CD14-positive monocyte (primary cell): ENCODE results near the gene PRKAR1B. TPM values are rescaled to one million over a fixed set of nuclear protein-coding genes. Genes with fewer than 3 reads are reported as not detected.

Source experiments
- DNase-seq, 3 donors: peaks; one replicate each; pipeline ENCODE4 v3.0.0-alpha.2; 2011 to 2022
- H2AFZ ChIP-seq: 2 replicates; pipeline ENCODE4 v1.6.0; 2012; ENCODE audit warnings: mild to moderate bottlenecking, low read depth, low read length, inconsistent platforms; ENCODE audit not compliant: insufficient read depth, poor library complexity, severe bottlenecking
- H3K27ac ChIP-seq, 2 donors: 1 replicate in 1 of 2; 2 replicates in 1 of 2; pipeline ENCODE4 v1.5.1; 2012 to 2013; ENCODE audit warnings: low read length in 2 of 2, control low read depth in 1 of 2, inconsistent platforms in 1 of 2, low read depth in 1 of 2, mild to moderate bottlenecking in 1 of 2
- H3K27me3 ChIP-seq, 2 donors: one replicate each; pipeline versions ENCODE4 v1.6.0 to v1.6.1; 2011 to 2013; ENCODE audit warnings: low read length in 2 of 2; ENCODE audit not compliant: control insufficient read depth in 2 of 2, insufficient read depth in 2 of 2
- H3K36me3 ChIP-seq, 2 donors: replicated peaks in 1 of 2; 1 replicate in 1 of 2; 2 replicates in 1 of 2; pipeline versions ENCODE4 v1.5.1 to v1.6.1; 2012 to 2013; ENCODE audit warnings: low read length in 2 of 2, control low read depth in 1 of 2, inconsistent platforms in 1 of 2, mild to moderate bottlenecking in 1 of 2; ENCODE audit not compliant: insufficient read depth in 2 of 2, control insufficient read depth in 1 of 2
- H3K4me1 ChIP-seq, 2 donors: 1 replicate in 1 of 2; 2 replicates in 1 of 2; pipeline versions ENCODE4 v1.5.1 to v1.6.1; 2012 to 2013; ENCODE audit warnings: low read length in 2 of 2, control low read depth in 1 of 2, inconsistent platforms in 1 of 2, mild to moderate bottlenecking in 1 of 2, moderate library complexity in 1 of 2; ENCODE audit not compliant: insufficient read depth in 2 of 2, control insufficient read depth in 1 of 2
- H3K4me2 ChIP-seq: replicated peaks from 2 replicates; pipeline ENCODE3; 2012; ENCODE audit warnings: low read length, moderate library complexity, mild to moderate bottlenecking; ENCODE audit not compliant: poor library complexity, severe bottlenecking; ENCODE audit errors: extremely low read depth
- H3K4me3 ChIP-seq, 3 experiments: fragments of 200-600 bp in 1 of 3; sonication (generic) in 1 of 3; replicated peaks in 1 of 3; 1 replicate in 2 of 3; 2 replicates in 1 of 3; pipeline ENCODE4 v1.5.1; 2011 to 2013; ENCODE audit warnings: low read length in 3 of 3, mild to moderate bottlenecking in 3 of 3, control low read depth in 2 of 3, low read depth in 2 of 3, inconsistent platforms in 1 of 3, moderate library complexity in 1 of 3
- H3K79me2 ChIP-seq: 2 replicates; pipeline ENCODE4 v1.6.0; 2012; ENCODE audit warnings: mild to moderate bottlenecking, control low read depth, inconsistent platforms, low read length, moderate library complexity; ENCODE audit not compliant: insufficient read depth
- H3K9ac ChIP-seq: 2 replicates; pipeline ENCODE4 v1.6.0; 2017; ENCODE audit warnings: low read length, mild to moderate bottlenecking; ENCODE audit not compliant: insufficient read depth, poor library complexity, severe bottlenecking
- H3K9me3 ChIP-seq, 2 donors: replicated peaks in 1 of 2; 1 replicate in 1 of 2; 2 replicates in 1 of 2; pipeline versions ENCODE4 v1.5.1 to v1.6.1; 2012 to 2013; ENCODE audit warnings: low read length in 2 of 2, control low read depth in 1 of 2; ENCODE audit not compliant: control insufficient read depth in 1 of 2, insufficient read depth in 1 of 2
- H4K20me1 ChIP-seq: 2 replicates; pipeline ENCODE4 v1.6.0; 2012; ENCODE audit warnings: mild to moderate bottlenecking, low read length, control low read depth, moderate library complexity; ENCODE audit not compliant: insufficient read depth
- H3K27ac Mint-ChIP-seq, 7 donors: one replicate each; pipeline ENCODE4 v1.8.0; 2020; ENCODE audit warnings: mild to moderate bottlenecking in 7 of 7, mixed read lengths in 7 of 7, moderate library complexity in 6 of 7, inconsistent platforms in 2 of 7
- H3K27me3 Mint-ChIP-seq, 3 donors: one replicate each; pipeline ENCODE4 v1.8.0; 2021 to 2022; ENCODE audit warnings: low read depth in 3 of 3, mild to moderate bottlenecking in 3 of 3, mixed read lengths in 3 of 3, moderate library complexity in 3 of 3, inconsistent platforms in 1 of 3
- H3K36me3 Mint-ChIP-seq, 2 donors: one replicate each; pipeline ENCODE4 v1.8.0; 2020; ENCODE audit warnings: mixed read lengths in 2 of 2, inconsistent platforms in 1 of 2, mild to moderate bottlenecking in 1 of 2
- H3K4me1 Mint-ChIP-seq: one replicate; pipeline ENCODE4 v1.8.0; 2020; ENCODE audit warnings: mild to moderate bottlenecking, mixed read lengths
- H3K4me3 Mint-ChIP-seq, 2 donors: one replicate each; pipeline ENCODE4 v1.8.0; 2020; ENCODE audit warnings: mild to moderate bottlenecking in 2 of 2, mixed read lengths in 2 of 2, moderate library complexity in 1 of 2
- H3K9me3 Mint-ChIP-seq, 7 donors: one replicate each; pipeline ENCODE4 v1.8.0; 2020 to 2022; ENCODE audit warnings: mixed read lengths in 7 of 7, mild to moderate bottlenecking in 6 of 7, moderate library complexity in 6 of 7, inconsistent platforms in 2 of 7
- WGBS: methylation state at CpG from one replicate; pipeline ENCODE4 v1.1.5; 2013; ENCODE audit warnings: missing lambda C conversion rate; ENCODE audit not compliant: insufficient coverage; 5-methylcytosine and 5-hydroxymethylcytosine counted together
- intact Hi-C, 2 donors: fragments of 100-400 bp; cut with micrococcal nuclease; formaldehyde crosslinking; loops; one replicate each; pipeline versions ENCODE4 v1.15.0 to v1.15.1; 2023
- polyA plus RNA-seq, 3 donors: library from polyadenylated mRNA; depleted of rRNA in 1 of 3; unstranded in 2 of 3; stranded (reverse) in 1 of 3; fragments of 300-500 nt in 2 of 3; fragments of >200 nt in 1 of 3; fragmentation: Illumina TruSeq in 2 of 3; gene quantifications; 1 replicate in 2 of 3; 2 replicates in 1 of 3; pipeline ENCODE4 v1.2.3, GENCODE V29; 2012 to 2021
- TF ChIP-seq, protein P1 (sequence below): fragments of 200-600 bp; IDR thresholded peaks from one replicate; pipeline ENCODE4 v1.8.0; 2022; ENCODE audit warnings: antibody characterized with exemption, mild to moderate bottlenecking

The PRKAR1B gene
- polyA plus RNA-seq, 3 donors: 0.94 to 2.1 (median 1.1) TPM

DNA sequence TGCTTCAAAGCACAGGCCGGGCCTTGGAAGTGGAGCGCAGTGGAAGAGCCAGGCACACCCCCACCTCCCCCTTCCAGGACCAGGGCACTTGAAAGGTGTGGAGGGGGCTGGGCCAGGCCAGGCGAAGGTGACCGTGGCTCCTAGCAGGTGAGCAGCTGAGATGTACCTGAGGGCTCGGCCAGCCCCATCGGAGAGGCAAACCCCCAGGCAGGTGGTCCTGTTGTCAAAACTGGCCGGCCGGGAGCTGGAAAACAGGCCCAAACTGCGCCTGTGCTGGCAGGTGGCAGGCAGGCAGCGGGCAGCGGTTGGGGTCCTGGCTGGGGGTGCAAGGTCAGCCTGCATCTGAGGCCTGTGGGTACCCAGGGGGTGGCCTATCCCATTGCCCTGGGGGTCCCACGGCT, 97.0 kb downstream of the PRKAR1B start:
- H2AFZ ChIP-seq: no peak overlapping the region
- no peak overlapping the region for H3K4me2 ChIP-seq
- H3K9me3 Mint-ChIP-seq: peaks cover 10 to 33% (median 17%) of the 10 kb centered on the region in 7 donors
- no peaks in the 10 kb centered on the region for H3K36me3 Mint-ChIP-seq
- no peaks in the 10 kb centered on the region for H3K79me2 ChIP-seq
- H3K36me3 ChIP-seq: no peaks in the 10 kb centered on the region
- no peak overlapping the region for H3K9ac ChIP-seq
- TF ChIP-seq, protein P1, sequence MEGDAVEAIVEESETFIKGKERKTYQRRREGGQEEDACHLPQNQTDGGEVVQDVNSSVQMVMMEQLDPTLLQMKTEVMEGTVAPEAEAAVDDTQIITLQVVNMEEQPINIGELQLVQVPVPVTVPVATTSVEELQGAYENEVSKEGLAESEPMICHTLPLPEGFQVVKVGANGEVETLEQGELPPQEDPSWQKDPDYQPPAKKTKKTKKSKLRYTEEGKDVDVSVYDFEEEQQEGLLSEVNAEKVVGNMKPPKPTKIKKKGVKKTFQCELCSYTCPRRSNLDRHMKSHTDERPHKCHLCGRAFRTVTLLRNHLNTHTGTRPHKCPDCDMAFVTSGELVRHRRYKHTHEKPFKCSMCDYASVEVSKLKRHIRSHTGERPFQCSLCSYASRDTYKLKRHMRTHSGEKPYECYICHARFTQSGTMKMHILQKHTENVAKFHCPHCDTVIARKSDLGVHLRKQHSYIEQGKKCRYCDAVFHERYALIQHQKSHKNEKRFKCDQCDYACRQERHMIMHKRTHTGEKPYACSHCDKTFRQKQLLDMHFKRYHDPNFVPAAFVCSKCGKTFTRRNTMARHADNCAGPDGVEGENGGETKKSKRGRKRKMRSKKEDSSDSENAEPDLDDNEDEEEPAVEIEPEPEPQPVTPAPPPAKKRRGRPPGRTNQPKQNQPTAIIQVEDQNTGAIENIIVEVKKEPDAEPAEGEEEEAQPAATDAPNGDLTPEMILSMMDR: no peak
- no peaks in the 10 kb centered on the region for H3K27me3 ChIP-seq
- peak overlapping the region in 1 of 7 donors; percentile 48 for H3K27ac Mint-ChIP-seq
- 98% methylated on average over 10 of the region's 12 CpGs for WGBS
- H3K4me1 ChIP-seq: no peaks in the 10 kb centered on the region
- no peak overlapping the region for H3K4me3 ChIP-seq
- peak overlapping the region in 1 of 2 donors; percentile 24 for H3K4me3 Mint-ChIP-seq
- no peak for DNase-seq
- no peaks in the 10 kb centered on the region for H4K20me1 ChIP-seq
- peaks cover 0 to 6% (median 2%) of the 10 kb centered on the region in 3 donors for H3K27me3 Mint-ChIP-seq
- peaks cover 10 to 31% of the 10 kb centered on the region in 2 donors for H3K9me3 ChIP-seq
- intact Hi-C loops: no loop called here
- H3K27ac ChIP-seq: no peak overlapping the region
- H3K4me1 Mint-ChIP-seq: no peaks in the 10 kb centered on the region

DNA sequence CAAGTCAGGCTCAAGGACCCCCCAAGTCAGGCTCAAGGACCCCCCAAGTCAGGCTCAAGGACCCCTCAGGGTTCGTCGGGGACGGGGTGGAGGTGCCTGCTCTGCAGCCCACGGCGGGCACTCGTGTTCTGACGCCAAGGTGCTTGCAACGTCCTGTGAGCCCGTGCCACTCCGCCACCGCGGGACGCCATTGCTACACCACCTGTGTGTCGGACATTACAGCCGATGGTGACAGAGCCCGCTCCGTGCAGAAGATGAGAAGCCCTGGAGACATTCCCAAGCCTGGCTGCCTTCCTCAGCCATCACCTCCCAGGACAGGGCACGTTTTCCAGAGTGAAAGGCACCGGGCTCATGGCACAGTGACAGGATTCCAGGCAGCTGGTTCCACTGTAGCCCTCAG, 98.3 kb downstream of the PRKAR1B start:
- H3K27me3 ChIP-seq: no peaks in the 10 kb centered on the region
- H2AFZ ChIP-seq: no peak overlapping the region
- H3K4me3 ChIP-seq: no peak overlapping the region
- H3K9ac ChIP-seq: no peak overlapping the region
- peaks cover 10 to 36% of the 10 kb centered on the region in 2 donors for H3K9me3 ChIP-seq
- H3K4me1 ChIP-seq: no peaks in the 10 kb centered on the region
- H3K27ac ChIP-seq: no peak overlapping the region
- Mint-ChIP-seq H3K36me3 (no peaks in the 10 kb centered on the region), H3K9me3 (peaks cover 16 to 42% (median 28%) of the 10 kb centered on the region in 7 donors), H3K27ac (no peak overlapping the region), H3K4me3 (no peak overlapping the region), H3K27me3 (peaks cover 0 to 6% (median 2%) of the 10 kb centered on the region in 3 donors), H3K4me1 (no peaks in the 10 kb centered on the region)
- no peaks in the 10 kb centered on the region for H3K79me2 ChIP-seq
- H4K20me1 ChIP-seq: no peaks in the 10 kb centered on the region
- H3K4me2 ChIP-seq: no peak overlapping the region
- 99% methylated on average over 18 of the region's 19 CpGs for WGBS
- TF ChIP-seq, protein P1: no peak
- no peak for DNase-seq
- intact Hi-C loops: no loop called here
- no peaks in the 10 kb centered on the region for H3K36me3 ChIP-seq
